ENCODE results near the gene B3GNT4. TPM values are rescaled to one million over a fixed set of nuclear protein-coding genes. Genes with fewer than 3 reads are reported as not detected.
A peak's percentile ranks its signal among the peaks of the same experiment; 100 is the strongest.

The B3GNT4 gene
- total and polyA plus RNA-seq, 2 donors (not counting 1 experiment from before 2014, with no cell fraction given), result not detected

- Mint-ChIP-seq H3K27ac (no peak overlapping the region), H3K27me3 (no peaks in the 10 kb centered on the region), H3K9me3 (ENCODE audit: insufficient read depth) (no peaks in the 10 kb centered on the region), H3K4me3 (no peak overlapping the region), H3K4me1 (peaks cover 4% of the 10 kb centered on the region)
- Histone ChIP-seq H3K79me2 (ENCODE audit: control insufficient read depth, insufficient read depth, low read length) (peaks cover 39% of the 10 kb centered on the region), H3K4me2 (replicated peaks; ENCODE audit: low read depth, low read length, poor library complexity, severe bottlenecking) (no peak overlapping the region), H3K4me3 (ENCODE audit: control extremely low read depth in 1 of 5, extremely low read depth in 1 of 5, insufficient read depth in 1 of 5, low read depth in 2 of 5, low read length in 4 of 5) (no peak overlapping the region), H3K27me3 (replicated peaks in 1 of 4; ENCODE audit: control extremely low read depth in 1 of 4, control insufficient read depth in 3 of 4, insufficient read depth in 4 of 4, low read length in 3 of 4) (no peaks in the 10 kb centered on the region), H3K36me3 (replicated peaks in 1 of 2; ENCODE audit: control extremely low read depth in 1 of 2, control insufficient read depth in 1 of 2, extremely low read depth in 1 of 2, insufficient read depth in 2 of 2, low read length in 1 of 2) (peaks cover 4 to 91% of the 10 kb centered on the region in 2 experiments), H3K9me3 (ENCODE audit: control extremely low read depth in 1 of 3, control insufficient read depth in 2 of 3, insufficient read depth in 1 of 3, low read length in 2 of 3) (no peaks in the 10 kb centered on the region), H2AFZ (ENCODE audit: insufficient read depth, low read depth, low read length, poor library complexity, severe bottlenecking) (no peak overlapping the region), H3K9ac (ENCODE audit: low read length) (no peak overlapping the region), H3K27ac (ENCODE audit: low read length in 2 of 2) (no peak overlapping the region), H3K4me1 (ENCODE audit: control insufficient read depth in 2 of 2, insufficient read depth in 2 of 2, low read length in 2 of 2) (no peaks in the 10 kb centered on the region), H4K20me1 (ENCODE audit: control insufficient read depth, insufficient read depth, low read length, poor library complexity, severe bottlenecking) (peaks cover 37% of the 10 kb centered on the region)
- no CpG with 5 or more reads among the region's 1 CpG for WGBS (ENCODE audit: insufficient coverage)
- TF ChIP-seq CTCF (IDR thresholded peaks at IDR 0.05) (no peak), EZH2 (IDR thresholded peaks at IDR 0.05; ENCODE audit: borderline replicate concordance, insufficient read depth, low read depth, low read length, poor library complexity, severe bottlenecking) (no peak)
- ChIA-PET POLR2A (no interaction called here), CTCF (no interaction called here)
- DNase-seq (no peak), ATAC-seq (ENCODE audit: low read depth) (no peak)
- intact Hi-C loops (cut with micrococcal nuclease), result no loop called here
Observed at GRCh38 chr12:122216445-122216844, 12.9 kb downstream of the B3GNT4 start.

- Histone ChIP-seq H3K36me3 (replicated peaks in 1 of 2; ENCODE audit: control extremely low read depth in 1 of 2, control insufficient read depth in 1 of 2, extremely low read depth in 1 of 2, insufficient read depth in 2 of 2, low read length in 1 of 2) (peaks cover 0 to 40% of the 10 kb centered on the region in 2 experiments), H3K4me2 (replicated peaks; ENCODE audit: low read depth, low read length, poor library complexity, severe bottlenecking) (peak within 1 kb of the TSS; percentile 96), H3K4me1 (ENCODE audit: control insufficient read depth in 2 of 2, insufficient read depth in 2 of 2, low read length in 2 of 2) (peaks cover 19 to 21% of the 10 kb centered on the region in 2 donors), H3K9me3 (ENCODE audit: control extremely low read depth in 1 of 3, control insufficient read depth in 2 of 3, insufficient read depth in 1 of 3, low read length in 2 of 3) (no peaks in the 10 kb centered on the region), H3K27ac (ENCODE audit: low read length in 2 of 2) (peak within 1 kb of the TSS; percentile 94 to 97), H3K27me3 (replicated peaks in 1 of 4; ENCODE audit: control extremely low read depth in 1 of 4, control insufficient read depth in 3 of 4, insufficient read depth in 4 of 4, low read length in 3 of 4) (no peaks in the 10 kb centered on the region), H3K79me2 (ENCODE audit: control insufficient read depth, insufficient read depth, low read length) (peaks cover 46% of the 10 kb centered on the region), H4K20me1 (ENCODE audit: control insufficient read depth, insufficient read depth, low read length, poor library complexity, severe bottlenecking) (peaks cover 25% of the 10 kb centered on the region), H2AFZ (ENCODE audit: insufficient read depth, low read depth, low read length, poor library complexity, severe bottlenecking) (peak within 1 kb of the TSS; percentile 95), H3K9ac (ENCODE audit: low read length) (peak within 1 kb of the TSS; percentile 99), H3K4me3 (ENCODE audit: control extremely low read depth in 1 of 5, extremely low read depth in 1 of 5, insufficient read depth in 1 of 5, low read depth in 2 of 5, low read length in 4 of 5) (peak within 1 kb of the TSS; percentile 51 to 98 (median 90))
- DNase-seq (peak; percentile 100), ATAC-seq (ENCODE audit: low read depth) (peak; percentile 93)
- Mint-ChIP-seq H3K27me3 (no peaks in the 10 kb centered on the region), H3K9me3 (ENCODE audit: insufficient read depth) (no peaks in the 10 kb centered on the region), H3K4me3 (peak within 1 kb of the TSS; percentile 94), H3K27ac (peak within 1 kb of the TSS; percentile 96), H3K4me1 (peaks cover 35% of the 10 kb centered on the region)
- ChIA-PET POLR2A (interaction anchor here (0.5 to 1.6 kb wide), 9 partner anchors 40 to 1934 kb away, joined by 3 to 10 read pairs (median 3); partner anchors contain the start of genes LRRC43, RNU4-2 and VPS33A), CTCF (interaction anchor here (0.6 to 1.1 kb wide), 5 partner anchors 59 to 1924 kb away, joined by 3 to 4 read pairs (median 3); partner anchors contain the start of genes CFAP251 and SIRT4)
- intact Hi-C loops (cut with micrococcal nuclease), result loop anchor here (1.0 kb wide), 3 partner anchors 40 to 275 kb away; partner anchors contain the start of genes MLXIP and VPS33A
- no peak for TF ChIP-seq CTCF (IDR thresholded peaks at IDR 0.05)
- no peak for TF ChIP-seq EZH2 (IDR thresholded peaks at IDR 0.05; ENCODE audit: borderline replicate concordance, insufficient read depth, low read depth, low read length, poor library complexity, severe bottlenecking)
- WGBS (ENCODE audit: insufficient coverage), result under 1% methylated on average over 72 of the region's 74 CpGs
Observed at GRCh38 chr12:122225683-122226365, 22.3 kb downstream of the B3GNT4 start, which contains the start of gene DIABLO. DIABLO (minus strand) TSS chr12:122226052; CDS start chr12:122226014, 38 bp downstream.
